ENCODE data around the gene PER3. TPM values are rescaled to one million over a fixed set of nuclear protein-coding genes. Genes with fewer than 3 reads are reported as not detected.

PER3 gene
- total and polyA plus RNA-seq, 4 donors: 3.3 to 21.0 (median 6.2) TPM

GRCh38 chr1:7811476-7811875, 27.4 kb downstream of the PER3 start:
- Histone ChIP-seq H3K4me1 (ENCODE audit: control insufficient read depth in 4 of 4, insufficient read depth in 4 of 4, low read length in 3 of 4) (no peaks in the 10 kb centered on the region), H3K9ac (ENCODE audit: low read depth in 1 of 2, low read length in 2 of 2) (no peak overlapping the region), H3K4me3 (ENCODE audit: low read depth in 1 of 3, low read length in 3 of 3) (no peak overlapping the region), H3K27ac (ENCODE audit: low read depth in 1 of 2, low read length in 2 of 2) (no peak overlapping the region), H3K27me3 (ENCODE audit: control insufficient read depth in 4 of 4, insufficient read depth in 4 of 4, low read length in 3 of 4) (no peaks in the 10 kb centered on the region), H3K36me3 (ENCODE audit: control insufficient read depth in 4 of 4, insufficient read depth in 3 of 4, low read depth in 1 of 4, low read length in 3 of 4) (peaks cover 8 to 75% (median 62%) of the 10 kb centered on the region in 4 donors), H3K9me3 (ENCODE audit: control insufficient read depth in 4 of 4, low read length in 3 of 4) (peaks cover 0 to 9% (median 4%) of the 10 kb centered on the region in 4 donors)
- no peak for TF ChIP-seq RAD21 (IDR thresholded peaks at IDR 0.05)
- no peak for TF ChIP-seq ATF3 (IDR thresholded peaks at IDR 0.05)
- no peak for TF ChIP-seq REST (IDR thresholded peaks at IDR 0.05)
- TF ChIP-seq SP1 (IDR thresholded peaks at IDR 0.05): no peak
- no peak for TF ChIP-seq HNF4G (IDR thresholded peaks at IDR 0.05)
- TF ChIP-seq GABPA (IDR thresholded peaks at IDR 0.05 in 1 of 2, conservative IDR thresholded peaks at IDR 0.05 in 1 of 2): no peak
- TF ChIP-seq YY1 (IDR thresholded peaks at IDR 0.05): no peak
- 95% methylated on average over 6 of the region's 6 CpGs for WGBS
- no peak for DNase-seq (ENCODE audit: low spot score)

GRCh38 chr1:7813677-7814373, 29.7 kb downstream of the PER3 start:
- no peak for TF ChIP-seq RXRA (IDR thresholded peaks at IDR 0.05)
- TF ChIP-seq HNF4A (conservative IDR thresholded peaks at IDR 0.05): no peak
- no peak for TF ChIP-seq RAD21 (IDR thresholded peaks at IDR 0.05)
- H3K36me3 ChIP-seq (ENCODE audit: control insufficient read depth in 4 of 4, insufficient read depth in 3 of 4, low read depth in 1 of 4, low read length in 3 of 4): peaks cover 8 to 82% (median 66%) of the 10 kb centered on the region in 4 donors
- no peak overlapping the region for H3K4me3 ChIP-seq (ENCODE audit: low read depth in 1 of 3, low read length in 3 of 3)
- peaks cover 0 to 9% (median 4%) of the 10 kb centered on the region in 4 donors for H3K9me3 ChIP-seq (ENCODE audit: control insufficient read depth in 4 of 4, low read length in 3 of 4)
- DNase-seq (ENCODE audit: low spot score): no peak
- no peak overlapping the region for H3K9ac ChIP-seq (ENCODE audit: low read depth in 1 of 2, low read length in 2 of 2)
- H3K4me1 ChIP-seq (ENCODE audit: control insufficient read depth in 4 of 4, insufficient read depth in 4 of 4, low read length in 3 of 4): no peaks in the 10 kb centered on the region
- H3K27me3 ChIP-seq (ENCODE audit: control insufficient read depth in 4 of 4, insufficient read depth in 4 of 4, low read length in 3 of 4): no peaks in the 10 kb centered on the region
- WGBS: 85% methylated on average over 3 of the region's 3 CpGs
- H3K27ac ChIP-seq (ENCODE audit: low read depth in 1 of 2, low read length in 2 of 2): no peak overlapping the region

- H3K36me3 ChIP-seq (ENCODE audit: control insufficient read depth in 4 of 4, insufficient read depth in 3 of 4, low read depth in 1 of 4, low read length in 3 of 4): peaks cover 5 to 84% (median 66%) of the 10 kb centered on the region in 4 donors
- 95% methylated on average over 3 of the region's 3 CpGs for WGBS
- no peak for TF ChIP-seq MAX (IDR thresholded peaks at IDR 0.05)
- TF ChIP-seq HNF4A (conservative IDR thresholded peaks at IDR 0.05): no peak
- no peak for TF ChIP-seq SP1 (IDR thresholded peaks at IDR 0.05)
- no peak for TF ChIP-seq NR2F2 (IDR thresholded peaks at IDR 0.05)
- no peak for TF ChIP-seq REST (IDR thresholded peaks at IDR 0.05)
- TF ChIP-seq RXRA (IDR thresholded peaks at IDR 0.05): no peak
- no peak for TF ChIP-seq JUND (IDR thresholded peaks at IDR 0.05)
- TF ChIP-seq YY1 (IDR thresholded peaks at IDR 0.05): no peak
- no peak for TF ChIP-seq GABPA (IDR thresholded peaks at IDR 0.05 in 1 of 2, conservative IDR thresholded peaks at IDR 0.05 in 1 of 2)
- TF ChIP-seq FOXA1 (IDR thresholded peaks at IDR 0.05): no peak
- TF ChIP-seq ZBTB33 (IDR thresholded peaks at IDR 0.05): no peak
- TF ChIP-seq HNF4G (IDR thresholded peaks at IDR 0.05): no peak
- no peak for TF ChIP-seq EGR1 (IDR thresholded peaks at IDR 0.05; ENCODE audit: low read depth in 2 of 2)
- no peak for TF ChIP-seq FOXA2 (IDR thresholded peaks at IDR 0.05)
- no peak for TF ChIP-seq RAD21 (IDR thresholded peaks at IDR 0.05)
- no peak for TF ChIP-seq ATF3 (IDR thresholded peaks at IDR 0.05)
- no peak for TF ChIP-seq TAF1 (conservative IDR thresholded peaks at IDR 0.05)
Measured at GRCh38 chr1:7821282-7821681, 37.2 kb downstream of the PER3 start.

More at GRCh38 chr1:7821282-7821681, 37.2 kb downstream of the PER3 start:
- H3K9me3 ChIP-seq (ENCODE audit: control insufficient read depth in 4 of 4, low read length in 3 of 4): no peaks in the 10 kb centered on the region
- H3K9ac ChIP-seq (ENCODE audit: low read depth in 1 of 2, low read length in 2 of 2): no peak overlapping the region
- H3K27me3 ChIP-seq (ENCODE audit: control insufficient read depth in 4 of 4, insufficient read depth in 4 of 4, low read length in 3 of 4): no peaks in the 10 kb centered on the region
- DNase-seq (ENCODE audit: low spot score): no peak
- no peak overlapping the region for H3K4me3 ChIP-seq (ENCODE audit: low read depth in 1 of 3, low read length in 3 of 3)
- no peak overlapping the region for H3K27ac ChIP-seq (ENCODE audit: low read depth in 1 of 2, low read length in 2 of 2)
- no peaks in the 10 kb centered on the region for H3K4me1 ChIP-seq (ENCODE audit: control insufficient read depth in 4 of 4, insufficient read depth in 4 of 4, low read length in 3 of 4)
